Right renal pelvis (tissue), 4 donors: ENCODE results near the gene SPHK1. TPM values are rescaled to one million over a fixed set of nuclear protein-coding genes. Genes with fewer than 3 reads are reported as not detected.

Experiments used
- DNase-seq, 4 donors: peaks; one replicate each; pipeline ENCODE4 v3.0.0-alpha.2; 2013; ENCODE audit warnings: low read depth in 4 of 4, low spot score in 3 of 4, missing footprints in 1 of 4
- polyA plus RNA-seq, 4 donors: library from polyadenylated mRNA; unstranded; fragments of 120-200 nt; gene quantifications; one replicate each; pipeline ENCODE4 v1.2.1, GENCODE V29; 2013; ENCODE audit not compliant: insufficient read length in 4 of 4

SPHK1 gene
- polyA plus RNA-seq, 4 donors: 1.8 to 4.6 (median 2.7) TPM

- DNase-seq: no peak
These were observed 21.7 kb downstream of the SPHK1 start for GRCh38 chr17:76405967-76406647.

- DNase-seq: no peak
These were observed 23.1 kb downstream of the SPHK1 start for GRCh38 chr17:76407509-76407908.

DNA sequence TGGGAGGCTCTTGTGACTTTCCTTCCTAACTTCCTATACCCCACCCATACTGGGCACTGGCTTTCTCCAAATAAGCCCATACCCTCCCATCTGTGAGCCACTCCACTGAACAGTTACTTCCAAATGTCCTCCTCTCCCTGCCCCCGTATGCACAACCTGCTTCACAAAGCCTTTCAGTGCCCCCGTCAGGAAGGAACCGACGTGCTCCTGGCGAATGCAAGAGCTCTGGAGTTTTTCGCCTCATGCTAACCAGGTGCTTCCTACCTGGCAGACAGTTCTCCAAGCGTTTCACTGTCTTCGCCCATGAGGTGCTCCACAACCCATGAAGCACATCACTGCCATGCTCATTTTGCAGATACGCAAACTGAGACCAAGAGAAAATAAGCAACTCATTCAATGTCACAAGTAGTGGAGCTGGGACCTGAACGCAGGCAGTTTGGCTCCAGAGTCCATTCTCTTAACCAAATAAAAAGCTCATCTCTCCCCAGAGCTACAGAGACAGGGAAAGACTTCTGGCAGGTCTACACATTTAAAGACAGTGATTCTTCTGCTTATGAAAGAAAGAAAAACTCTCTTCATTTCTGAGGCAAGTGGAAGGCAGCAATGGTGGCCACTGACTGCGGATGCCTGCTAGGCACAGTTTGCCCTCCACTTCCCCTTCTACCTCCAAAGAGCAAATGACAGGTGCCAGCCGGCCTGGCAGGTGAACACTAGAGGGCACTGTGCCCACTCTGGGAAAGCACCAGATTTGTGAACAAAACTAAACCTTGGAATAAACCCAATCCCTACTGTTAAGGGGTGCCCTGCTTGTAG is 23.8 kb downstream of the SPHK1 start:
- no peak for DNase-seq

DNA sequence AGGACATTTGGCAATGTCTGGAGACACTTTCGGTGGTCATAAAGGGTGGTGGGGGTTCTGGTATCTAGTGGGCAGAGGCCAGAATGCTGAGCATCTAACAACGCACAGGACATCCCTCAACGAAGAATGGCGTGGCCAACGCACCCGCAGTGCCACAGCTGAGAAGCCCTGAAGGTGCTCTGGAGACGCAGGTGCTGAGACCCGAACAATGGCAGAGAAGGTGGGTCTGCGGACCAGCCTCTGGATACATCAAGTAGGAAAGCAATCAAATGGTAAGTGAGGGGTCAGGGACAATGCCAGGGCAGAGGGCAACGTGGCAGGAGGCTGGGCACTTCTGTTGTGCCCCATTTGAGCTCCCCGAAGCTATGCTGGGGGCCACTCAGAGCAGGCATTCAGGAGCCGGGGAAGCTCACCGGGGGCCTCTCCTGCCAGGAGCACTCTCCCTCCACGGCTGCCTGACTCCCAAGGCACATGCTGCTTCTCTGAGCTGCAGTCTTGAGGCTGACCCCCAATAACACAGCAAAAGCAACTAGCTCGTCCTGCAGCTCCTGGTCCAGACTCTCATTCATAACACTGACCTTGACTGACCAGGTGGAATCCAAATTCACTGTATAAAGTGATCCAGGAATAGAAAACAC is 26.0 kb downstream of the SPHK1 start:
- no peak for DNase-seq

DNA sequence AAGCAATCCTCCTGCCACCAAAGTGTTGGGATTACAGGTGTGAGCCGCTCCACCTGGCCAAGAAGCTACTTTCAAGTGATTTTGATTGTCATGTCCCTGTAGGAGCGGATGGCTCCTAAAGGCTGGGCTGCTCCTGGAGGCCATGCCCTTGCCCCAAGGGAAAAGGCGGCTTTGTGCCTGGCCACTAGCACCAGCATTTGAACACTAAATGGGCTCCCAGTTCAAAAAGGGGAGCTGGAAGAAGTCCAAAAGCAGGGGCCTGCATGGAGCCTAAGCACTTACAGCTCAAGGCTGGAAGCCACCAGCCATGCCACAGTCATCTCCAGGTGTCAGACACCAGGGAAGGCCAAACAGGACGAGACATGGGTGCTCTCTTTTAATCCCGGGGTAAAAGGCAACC is 26.8 kb downstream of the SPHK1 start:
- no peak for DNase-seq

- DNase-seq: no peak
These were observed 30.2 kb downstream of the SPHK1 start for GRCh38 chr17:76414334-76415295.

- no peak for DNase-seq
These were observed 31.4 kb downstream of the SPHK1 start for GRCh38 chr17:76415786-76416185.

DNA sequence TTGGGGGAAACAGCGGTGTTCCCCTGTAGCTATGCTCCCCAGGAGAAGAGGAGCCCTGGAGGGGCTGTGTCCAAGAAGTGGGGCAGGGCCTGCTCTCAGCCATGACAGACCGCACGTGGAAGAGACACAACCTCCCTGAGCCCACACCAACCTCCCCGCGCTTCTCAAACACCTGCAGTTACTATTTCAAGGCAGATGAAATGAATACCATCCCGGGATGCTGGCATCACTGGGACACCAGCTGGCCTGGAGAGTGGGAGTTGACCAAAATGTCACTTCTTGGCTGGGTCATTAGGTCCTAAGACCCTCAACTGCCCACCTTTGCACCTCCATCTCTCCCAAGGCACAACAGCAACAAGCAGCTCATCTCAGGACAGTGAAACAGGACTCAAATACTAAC is 32.0 kb downstream of the SPHK1 start:
- no peak for DNase-seq

- DNase-seq: no peak
These were observed 32.5 kb downstream of the SPHK1 start for GRCh38 chr17:76416899-76417298.

DNA sequence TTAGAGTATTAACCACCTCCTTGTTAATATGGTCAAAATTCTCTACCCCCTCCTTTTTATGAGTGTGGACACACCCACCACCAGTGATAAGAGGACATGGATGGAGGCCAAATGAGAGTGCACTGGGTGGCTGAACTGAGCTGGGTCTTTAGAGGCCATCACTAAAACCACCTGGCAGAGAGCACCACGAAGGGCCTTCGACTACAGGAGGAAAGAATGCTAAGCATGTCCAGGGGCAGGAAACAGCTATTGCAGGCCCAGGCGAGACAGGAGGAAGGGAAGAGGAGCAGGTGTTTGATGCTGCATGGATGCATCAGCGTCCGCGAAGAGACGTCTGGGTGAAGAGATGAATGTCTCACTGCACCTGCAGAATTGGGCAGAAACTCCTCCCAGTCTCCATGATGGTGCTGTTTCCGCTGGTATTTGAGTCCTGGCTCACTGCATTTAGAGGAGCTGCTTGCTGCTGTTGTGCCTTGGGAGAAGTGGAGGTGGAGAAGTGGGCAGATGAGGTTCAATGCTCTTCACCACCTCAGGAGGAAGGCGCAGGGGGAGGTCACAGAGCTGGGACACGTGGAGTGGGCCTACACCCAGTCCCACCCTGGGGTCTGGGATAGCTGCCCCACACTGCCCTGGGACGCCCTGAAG is 33.2 kb downstream of the SPHK1 start:
- no peak for DNase-seq

DNA sequence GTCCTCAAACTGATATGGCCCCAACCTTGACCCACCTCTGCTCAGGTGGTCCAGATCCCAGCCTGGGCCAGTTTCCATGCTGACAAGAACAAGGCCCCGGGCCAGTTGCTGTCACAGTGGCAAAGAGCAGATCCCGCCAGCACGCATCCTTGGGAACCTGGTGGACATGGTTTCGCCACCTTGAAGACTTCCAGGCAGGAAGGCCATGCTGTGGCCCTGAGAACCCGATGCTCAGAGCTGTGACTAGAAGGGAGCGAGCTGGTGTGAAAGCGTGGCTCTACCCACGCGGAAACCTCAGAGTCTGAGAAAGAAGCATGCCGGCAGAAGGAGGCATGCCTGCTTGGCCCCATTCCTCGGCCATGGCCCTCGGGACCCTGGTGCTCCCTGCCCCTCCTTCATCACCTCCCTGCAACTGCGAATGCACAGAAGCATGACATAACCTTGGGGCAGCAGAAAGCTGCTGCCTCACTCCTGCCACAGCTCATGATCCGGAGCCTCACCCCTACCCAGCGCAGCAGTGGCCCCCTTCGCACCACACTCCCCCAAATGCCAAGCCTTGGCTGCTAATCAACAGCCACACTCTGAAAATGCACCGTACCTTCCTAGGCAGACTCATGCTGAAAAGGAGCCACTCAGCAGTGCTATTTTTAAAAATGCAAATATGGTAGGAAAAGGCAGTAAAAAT is 35.3 kb downstream of the SPHK1 start:
- DNase-seq: no peak

GRCh38 chr17:76420356-76421043 is 36.1 kb downstream of the SPHK1 start:
- no peak for DNase-seq

DNA sequence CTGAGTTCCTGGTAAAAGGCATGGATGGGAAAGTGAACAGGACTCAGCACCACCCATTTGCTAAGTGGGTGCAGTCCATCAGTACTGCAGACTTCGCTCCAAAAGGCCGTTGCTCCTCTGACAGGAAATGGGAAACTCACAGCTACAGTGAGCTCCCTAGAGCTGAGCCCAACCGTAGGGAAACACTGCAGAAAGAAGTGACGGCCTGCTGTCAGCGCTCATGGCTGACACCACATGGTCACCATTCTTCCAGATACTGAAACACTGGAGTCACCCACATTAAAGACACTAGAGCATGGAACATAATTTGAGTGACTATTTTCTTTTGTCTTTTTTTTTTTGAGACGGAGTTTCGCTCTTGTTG is 36.6 kb downstream of the SPHK1 start:
- no peak for DNase-seq

GRCh38 chr17:76422406-76422805 is 38.0 kb downstream of the SPHK1 start:
- no peak for DNase-seq

DNA sequence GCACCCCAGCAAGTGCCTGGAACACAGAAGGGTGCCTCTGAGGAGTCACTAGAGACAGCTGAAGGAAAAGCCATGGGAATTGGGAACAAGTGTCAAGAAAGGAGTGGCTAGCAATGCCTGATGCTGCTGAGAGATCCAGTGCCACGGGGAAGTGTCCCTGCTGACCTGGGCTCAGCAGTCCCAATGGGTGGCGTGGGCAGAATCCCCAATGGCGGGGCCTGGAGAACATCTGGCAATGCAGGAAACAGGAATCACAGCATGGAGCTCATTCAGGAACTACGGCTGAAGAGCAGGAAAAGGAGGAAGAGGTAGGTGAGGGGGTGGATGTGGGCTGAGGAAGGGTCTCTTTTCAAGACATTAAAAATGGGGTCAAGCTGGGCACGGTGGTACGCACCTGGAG is 38.5 kb downstream of the SPHK1 start:
- DNase-seq: no peak

DNA sequence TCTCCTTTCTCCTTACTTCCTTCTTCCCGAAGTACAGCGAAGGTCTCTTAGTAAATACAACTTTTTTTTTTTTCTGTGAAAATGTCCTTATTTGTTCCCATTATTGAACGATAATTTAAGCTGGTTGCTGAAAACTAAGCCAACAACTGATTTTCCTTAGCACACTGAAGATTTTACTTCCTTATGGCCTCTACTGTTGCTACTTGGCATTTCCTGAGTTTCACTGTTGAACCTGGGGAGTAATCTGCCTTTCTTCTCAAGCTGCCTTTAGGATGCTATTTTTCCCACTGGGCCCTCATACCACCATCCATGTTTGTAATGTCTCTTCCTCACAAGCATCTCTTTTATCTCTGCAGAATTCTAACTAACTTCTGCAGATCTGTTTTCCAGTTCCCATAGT is 42.4 kb downstream of the SPHK1 start:
- DNase-seq: no peak

DNA sequence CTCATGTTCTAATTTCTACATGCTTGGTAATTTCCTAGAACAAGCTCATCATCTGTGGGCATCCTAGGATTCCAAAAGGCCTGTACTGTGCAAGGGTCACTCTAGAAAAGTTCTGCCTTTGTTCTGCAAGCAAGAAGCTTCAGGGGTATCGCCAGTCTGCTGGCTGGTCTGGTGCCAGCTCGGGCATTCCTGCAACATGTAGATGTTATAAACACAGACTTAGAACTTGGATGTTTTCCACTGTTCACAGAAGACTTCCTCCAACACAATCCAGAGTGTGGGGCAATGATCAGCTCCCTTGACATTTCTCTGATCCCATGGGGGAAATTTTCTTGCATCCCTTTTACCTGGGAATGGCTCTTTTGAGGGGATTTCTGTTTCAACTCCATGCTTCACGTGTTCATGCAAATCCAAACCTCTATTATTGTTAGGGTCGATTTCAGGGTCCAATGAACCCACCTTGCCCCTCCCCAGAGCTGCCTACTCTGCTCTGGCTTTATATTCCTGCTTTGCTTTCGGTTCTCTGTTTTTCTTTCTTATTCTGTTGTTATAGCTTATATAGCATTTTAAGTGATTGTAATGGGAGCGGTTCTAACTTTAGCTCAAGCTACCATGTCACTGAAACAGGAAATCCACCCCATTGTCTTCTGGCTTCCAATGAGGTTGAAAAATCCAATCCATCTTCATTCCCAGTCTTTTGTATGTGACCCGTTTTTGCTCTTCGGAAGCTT is 43.3 kb downstream of the SPHK1 start:
- no peak for DNase-seq

- no peak for DNase-seq
These were observed 44.1 kb downstream of the SPHK1 start for GRCh38 chr17:76428511-76428910.
